Measurements from ENCODE around the gene CLUH.

Gene CLUH

DNA sequence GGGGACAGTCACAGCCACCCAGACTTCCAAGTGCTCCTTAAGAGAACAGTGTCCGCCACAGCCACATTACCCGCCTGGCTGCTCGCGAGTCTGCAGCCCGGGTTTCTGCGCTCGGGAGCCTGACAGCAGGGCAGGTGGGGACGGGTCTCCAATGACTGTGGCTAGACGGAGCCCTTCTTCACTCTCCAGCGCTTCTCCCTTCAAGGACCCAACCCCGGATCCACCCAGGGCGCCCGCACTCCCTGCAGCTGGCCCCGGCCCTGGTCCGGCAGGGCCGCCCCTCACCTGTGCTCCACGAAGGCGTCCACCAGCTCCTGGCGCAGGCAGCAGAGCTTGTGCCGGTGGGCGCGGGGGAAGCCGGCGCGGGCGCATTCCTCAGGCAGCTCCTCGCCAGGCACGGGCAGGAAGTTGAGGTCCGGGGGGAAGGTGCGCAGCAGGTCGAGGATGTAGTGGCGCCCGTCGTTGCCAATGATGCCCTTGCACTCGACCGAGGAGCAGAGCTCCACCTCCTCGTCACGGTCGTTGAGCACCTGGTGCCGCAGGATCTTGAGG lies 13.9 kb downstream of the CLUH start:
- in situ Hi-C loops (cut with MboI; ENCODE audit: low sequenced_read_pairs, unreplicated experiment), result no loop called here
- TF ChIP-seq, protein P1, sequence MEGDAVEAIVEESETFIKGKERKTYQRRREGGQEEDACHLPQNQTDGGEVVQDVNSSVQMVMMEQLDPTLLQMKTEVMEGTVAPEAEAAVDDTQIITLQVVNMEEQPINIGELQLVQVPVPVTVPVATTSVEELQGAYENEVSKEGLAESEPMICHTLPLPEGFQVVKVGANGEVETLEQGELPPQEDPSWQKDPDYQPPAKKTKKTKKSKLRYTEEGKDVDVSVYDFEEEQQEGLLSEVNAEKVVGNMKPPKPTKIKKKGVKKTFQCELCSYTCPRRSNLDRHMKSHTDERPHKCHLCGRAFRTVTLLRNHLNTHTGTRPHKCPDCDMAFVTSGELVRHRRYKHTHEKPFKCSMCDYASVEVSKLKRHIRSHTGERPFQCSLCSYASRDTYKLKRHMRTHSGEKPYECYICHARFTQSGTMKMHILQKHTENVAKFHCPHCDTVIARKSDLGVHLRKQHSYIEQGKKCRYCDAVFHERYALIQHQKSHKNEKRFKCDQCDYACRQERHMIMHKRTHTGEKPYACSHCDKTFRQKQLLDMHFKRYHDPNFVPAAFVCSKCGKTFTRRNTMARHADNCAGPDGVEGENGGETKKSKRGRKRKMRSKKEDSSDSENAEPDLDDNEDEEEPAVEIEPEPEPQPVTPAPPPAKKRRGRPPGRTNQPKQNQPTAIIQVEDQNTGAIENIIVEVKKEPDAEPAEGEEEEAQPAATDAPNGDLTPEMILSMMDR (IDR thresholded peaks at IDR 0.05; ENCODE audit: borderline replicate concordance, control extremely low read depth, extremely low read depth, insufficient read depth, missing control alignments), result no peak
- peak; percentile 32 for DNase-seq (ENCODE audit: low spot score)

DNA sequence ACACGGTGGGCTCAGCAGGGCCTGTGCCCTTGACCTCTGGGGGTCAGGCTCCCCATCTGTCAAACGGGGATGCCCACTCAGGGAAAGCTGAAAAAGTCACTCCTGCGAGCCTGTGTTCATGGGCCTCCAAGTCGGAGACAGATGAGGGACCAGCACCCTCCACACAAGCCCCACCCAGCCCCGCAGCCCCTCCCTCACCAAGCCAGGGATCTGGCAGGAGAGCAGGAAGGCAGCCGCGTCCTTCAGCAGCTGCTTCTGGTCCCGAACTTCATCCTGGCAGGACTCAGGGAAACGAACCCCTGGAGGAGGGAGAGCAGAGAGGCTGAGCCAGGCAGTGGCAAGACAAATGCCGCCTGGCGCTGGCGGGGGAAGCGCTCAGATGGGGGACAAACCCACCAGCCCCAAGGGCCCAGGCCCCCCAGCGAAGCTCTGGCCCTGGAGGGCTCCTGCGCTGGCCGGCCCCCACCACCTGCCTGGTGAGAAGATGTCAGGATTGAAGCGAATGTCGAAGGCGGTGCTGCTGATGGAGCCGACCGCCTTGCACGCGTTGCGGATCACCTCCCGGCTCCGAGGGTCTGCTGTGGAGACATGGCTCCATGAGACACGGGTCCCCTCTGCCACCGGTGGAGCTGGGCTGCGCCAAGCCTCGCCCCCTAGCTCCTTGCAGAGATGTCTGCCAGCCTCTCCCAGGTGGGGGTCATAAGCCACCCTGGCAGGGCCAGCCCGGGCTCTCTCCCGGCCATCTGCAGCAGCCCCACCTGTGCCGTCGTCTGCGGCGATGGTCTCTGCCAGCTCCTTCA lies 15.4 kb downstream of the CLUH start:
- TF ChIP-seq, protein P1 (IDR thresholded peaks at IDR 0.05; ENCODE audit: borderline replicate concordance, control extremely low read depth, extremely low read depth, insufficient read depth, missing control alignments), result no peak
- DNase-seq (ENCODE audit: low spot score), result peak; percentile 29
- in situ Hi-C loops (cut with MboI; ENCODE audit: low sequenced_read_pairs, unreplicated experiment), result no loop called here

DNA sequence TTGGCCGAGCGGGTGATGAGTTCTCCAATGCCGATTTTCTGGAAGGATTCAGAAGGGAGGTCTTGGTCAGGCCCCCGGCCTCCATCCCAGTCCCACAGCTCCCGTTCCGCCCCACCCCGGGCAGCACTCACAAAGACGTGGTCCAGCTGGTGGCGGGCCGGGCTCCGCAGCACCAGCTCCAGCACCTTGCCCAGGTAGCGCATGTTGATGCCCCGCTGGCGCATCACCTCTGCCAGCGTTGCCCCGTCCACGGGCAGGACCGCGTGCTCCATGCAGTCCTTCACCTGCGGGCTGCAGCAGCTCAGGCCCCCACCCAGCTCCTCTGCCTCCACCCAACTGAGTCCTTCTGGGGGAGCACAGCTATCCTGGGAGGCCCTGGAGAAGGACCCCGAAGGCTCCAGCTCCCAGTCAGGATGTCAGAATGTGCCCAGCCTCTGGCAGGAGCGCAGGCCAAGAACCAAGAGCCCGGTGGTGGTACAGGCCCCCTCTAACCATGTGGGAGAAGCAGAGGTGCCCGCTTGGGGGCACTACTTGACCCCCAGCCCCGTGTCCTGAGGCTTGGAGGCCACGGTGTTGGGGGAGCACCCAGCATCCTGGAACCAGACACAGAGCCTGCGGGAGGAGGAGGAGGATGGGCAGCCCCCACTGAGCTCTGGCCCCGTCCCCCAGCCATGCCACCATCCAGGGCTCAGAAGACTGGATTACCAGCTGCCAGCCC lies 16.2 kb downstream of the CLUH start:
- TF ChIP-seq, protein P1 (IDR thresholded peaks at IDR 0.05; ENCODE audit: borderline replicate concordance, control extremely low read depth, extremely low read depth, insufficient read depth, missing control alignments), result no peak
- in situ Hi-C loops (cut with MboI; ENCODE audit: low sequenced_read_pairs, unreplicated experiment), result no loop called here
- DNase-seq (ENCODE audit: low spot score), result peak; percentile 45

DNA sequence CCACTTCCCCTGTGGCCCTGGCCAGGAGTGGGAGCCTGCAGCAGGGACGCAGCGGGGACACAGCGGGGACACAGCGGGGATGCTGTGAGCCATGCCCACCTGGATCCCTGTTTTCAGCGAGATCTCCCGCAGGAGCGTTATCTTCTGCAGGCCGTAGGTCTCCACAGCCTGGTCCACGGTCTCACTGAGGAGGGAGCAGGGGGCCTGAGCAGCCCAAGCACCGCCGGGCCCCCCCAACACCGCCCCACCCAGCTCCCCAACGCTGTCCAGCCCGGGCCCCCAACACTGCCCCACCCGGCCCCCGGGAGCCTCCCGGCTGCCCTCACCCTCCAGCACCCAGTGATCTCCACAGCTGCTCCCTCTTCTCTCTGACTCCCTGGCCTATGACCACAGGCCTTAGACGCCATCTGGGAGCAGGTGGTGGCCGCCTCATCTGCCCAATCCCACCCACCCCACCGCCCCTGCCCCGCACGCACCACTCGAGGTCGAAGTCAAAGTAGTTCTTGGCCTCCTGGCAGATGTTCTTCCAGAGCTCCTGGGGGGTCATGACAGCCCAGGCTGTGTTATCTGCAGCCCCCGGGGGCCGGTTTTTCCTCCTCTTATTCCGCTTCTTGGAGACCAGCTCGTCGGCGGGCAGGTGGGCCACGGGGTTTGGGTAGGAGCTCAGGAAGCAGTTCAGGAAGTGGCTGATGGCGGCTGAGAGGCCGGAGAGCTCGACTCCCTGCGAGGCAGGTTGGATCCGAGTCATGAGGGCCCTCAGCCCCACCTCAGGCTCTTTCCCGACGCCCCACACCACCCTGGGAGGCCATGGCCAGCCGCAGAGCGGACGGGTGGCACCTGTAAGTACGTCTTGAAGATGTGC lies 17.0 kb downstream of the CLUH start:
- in situ Hi-C loops (cut with MboI; ENCODE audit: low sequenced_read_pairs, unreplicated experiment), result no loop called here
- TF ChIP-seq, protein P1 (IDR thresholded peaks at IDR 0.05; ENCODE audit: borderline replicate concordance, control extremely low read depth, extremely low read depth, insufficient read depth, missing control alignments), result no peak
- peak; percentile 25 for DNase-seq (ENCODE audit: low spot score)

DNA sequence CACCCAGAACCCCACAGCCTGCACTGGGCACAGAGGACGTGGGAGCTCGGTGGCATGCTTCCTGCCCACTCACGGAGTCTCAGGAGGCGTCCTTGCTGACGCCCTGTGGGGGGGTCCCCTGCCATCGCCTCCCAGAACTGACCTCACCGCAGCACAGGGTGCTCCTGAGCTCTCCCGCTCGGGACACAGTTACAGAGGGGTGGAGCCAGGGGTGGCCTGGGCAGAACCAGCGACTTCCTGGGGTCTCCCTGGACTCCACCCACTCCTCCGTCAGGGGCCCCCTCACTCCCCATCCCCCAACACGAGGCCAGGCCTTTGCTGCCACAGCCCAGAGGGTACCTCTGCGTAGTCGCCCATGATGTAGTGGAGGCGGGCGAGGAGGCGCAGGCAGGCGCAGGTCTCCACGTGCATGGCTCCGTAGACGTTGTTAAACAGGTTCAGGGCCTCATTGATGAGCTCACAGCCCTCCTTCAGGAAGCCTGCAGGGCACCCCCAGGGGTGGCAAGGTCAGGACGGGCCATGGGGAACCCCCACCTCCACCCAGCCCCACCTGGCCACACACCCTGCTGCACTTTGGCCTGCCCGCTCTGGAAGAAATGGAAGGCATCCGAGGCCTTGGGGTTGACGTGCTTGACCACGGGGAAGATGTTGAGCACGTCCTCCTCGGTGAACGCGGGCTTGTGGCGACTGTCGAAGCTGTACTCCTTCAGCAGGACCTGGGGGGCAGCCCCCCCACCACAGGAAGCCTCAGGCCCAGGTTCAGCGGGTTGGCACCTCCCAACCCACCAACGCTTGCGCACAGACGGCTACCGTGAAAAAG lies 17.8 kb downstream of the CLUH start:
- TF ChIP-seq, protein P1 (IDR thresholded peaks at IDR 0.05; ENCODE audit: borderline replicate concordance, control extremely low read depth, extremely low read depth, insufficient read depth, missing control alignments), result no peak
- in situ Hi-C loops (cut with MboI; ENCODE audit: low sequenced_read_pairs, unreplicated experiment), result no loop called here
- DNase-seq (ENCODE audit: low spot score), result peak; percentile 18

All from GM13976 (cell line).